Prostate gland (tissue), 2 donors: ENCODE results near the gene TDRD1. TPM values are rescaled to one million over a fixed set of nuclear protein-coding genes. Genes with fewer than 3 reads are reported as not detected.

Experiments
- DNase-seq: peaks from one replicate; pipeline ENCODE4 v3.0.0-alpha.2; 2019; ENCODE audit warnings: low spot score
- H3K27ac ChIP-seq, 2 donors: fragments of 200-600 bp; sonication (generic); 2 replicates each; pipeline ENCODE4 v1.5.1; 2017 to 2019
- H3K27me3 ChIP-seq: fragments of 200-600 bp; sonication (generic); replicated peaks from 2 replicates; pipeline ENCODE4 v1.5.1; 2019; ENCODE audit not compliant: insufficient read depth
- H3K36me3 ChIP-seq, 2 donors: fragments of 200-600 bp; sonication (generic); 1 replicate in 1 of 2; 2 replicates in 1 of 2; pipeline versions ENCODE4 v1.5.1 to v1.8.1; 2017 to 2019
- H3K4me1 ChIP-seq: fragments of 200-600 bp; sonication (generic); replicated peaks from 2 replicates; pipeline ENCODE4 v1.5.1; 2019
- H3K4me3 ChIP-seq, 2 donors: fragments of 200-600 bp; sonication (generic); 2 replicates each; pipeline ENCODE4 v1.5.1; 2017 to 2019
- H3K9me3 ChIP-seq: fragments of 200-600 bp; sonication (generic); 2 replicates; pipeline ENCODE4 v1.5.1; 2017
- CTCF ChIP-seq, 4 experiments: fragments of 200-600 bp in 2 of 4; fragments of 450-650 bp in 2 of 4; sonication (generic) in 2 of 4; IDR thresholded peaks; 1 replicate in 3 of 4; 2 replicates in 1 of 4; pipeline ENCODE4 v1.5.1; 2016 to 2019; ENCODE audit warnings: antibody characterized with exemption in 4 of 4, mild to moderate bottlenecking in 2 of 4, moderate library complexity in 2 of 4
- POLR2A ChIP-seq: fragments of 450-650 bp; IDR thresholded peaks from one replicate; pipeline ENCODE4 v1.6.1; 2016; ENCODE audit warnings: antibody characterized with exemption, mild to moderate bottlenecking
- POLR2AphosphoS5 ChIP-seq: sonication (generic); formaldehyde crosslinking; IDR thresholded peaks from one replicate; pipeline ENCODE4 v1.6.1; 2017; ENCODE audit warnings: antibody characterized with exemption
- WGBS: methylation state at CpG from one replicate; pipeline ENCODE4 v1.1.5; 2018; 5-methylcytosine and 5-hydroxymethylcytosine counted together
- intact Hi-C: fragments of 100-400 bp; cut with DNase I; formaldehyde crosslinking; loops from one replicate; pipeline ENCODE4 v1.14.2; 2022
- total RNA-seq, 2 donors: library from RNA; depleted of rRNA; stranded (reverse); fragments of >200 nt; gene quantifications; one replicate each; pipeline ENCODE4 v1.1.0, GENCODE V29; 2016

The TDRD1 gene
- total RNA-seq, 2 donors from 2014 or later = 16.0 TPM; not detected in 1

GRCh38 chr10:114172216-114172615 lies 6.9 kb upstream of the TDRD1 start:
- WGBS = 17% methylated on average over 1 of the region's 1 CpG
- peak overlapping the region; percentile 96 to 99 for H3K27ac ChIP-seq
- no peaks in the 10 kb centered on the region for H3K27me3 ChIP-seq
- peaks cover 5% of the 10 kb centered on the region for H3K4me1 ChIP-seq
- intact Hi-C loops = loop anchor here (10.0 kb wide), 1 partner anchor 233 kb away; the partner anchor contains the start of gene AFAP1L2
- no peak for TF ChIP-seq POLR2AphosphoS5
- no peak for DNase-seq
- no peaks in the 10 kb centered on the region for H3K9me3 ChIP-seq
- peak overlapping the region; percentile 87 to 99 for H3K4me3 ChIP-seq
- no peaks in the 10 kb centered on the region for H3K36me3 ChIP-seq

- TF ChIP-seq POLR2A (no peak), POLR2AphosphoS5 (peak; percentile 20), CTCF (IDR thresholded peaks at IDR 0.05) (no peak)
- H3K27me3 ChIP-seq = no peaks in the 10 kb centered on the region
- no peaks in the 10 kb centered on the region for H3K9me3 ChIP-seq
- DNase-seq = peak; percentile 21
- H3K4me3 ChIP-seq = peak overlapping the region; percentile 87 to 99
- no peaks in the 10 kb centered on the region for H3K36me3 ChIP-seq
- intact Hi-C loops = loop anchor here (10.0 kb wide), 1 partner anchor 232 kb away; the partner anchor contains the start of gene AFAP1L2
- WGBS = 8% methylated on average over 9 of the region's 9 CpGs
- H3K27ac ChIP-seq = peak overlapping the region; percentile 96 to 99
- H3K4me1 ChIP-seq = peaks cover 5% of the 10 kb centered on the region
Observed at GRCh38 chr10:114172776-114173602, 6.2 kb upstream of the TDRD1 start.

- intact Hi-C loops = loop anchor here (10.0 kb wide), 1 partner anchor 231 kb away; the partner anchor contains the start of gene AFAP1L2
- no peak for TF ChIP-seq POLR2AphosphoS5
- TF ChIP-seq CTCF (IDR thresholded peaks at IDR 0.05) = no peak
- TF ChIP-seq POLR2A = no peak
- H3K9me3 ChIP-seq = no peaks in the 10 kb centered on the region
- peak overlapping the region; percentile 87 to 99 for H3K4me3 ChIP-seq
- WGBS = 0% methylated on average over 20 of the region's 23 CpGs
- no peaks in the 10 kb centered on the region for H3K27me3 ChIP-seq
- no peaks in the 10 kb centered on the region for H3K36me3 ChIP-seq
- no peak for DNase-seq
- peak overlapping the region; percentile 96 to 99 for H3K27ac ChIP-seq
- peaks cover 5% of the 10 kb centered on the region for H3K4me1 ChIP-seq
Observed at GRCh38 chr10:114173603-114173920, 5.6 kb upstream of the TDRD1 start.

GRCh38 chr10:114173921-114174694 lies 5.0 kb upstream of the TDRD1 start, which contains the start of gene CCDC186:
Gene CCDC186 (minus strand): TSS chr10:114174203. CDS start chr10:114163268, 10,935 bp downstream.
- DNase-seq = peak; percentile 99
- H3K4me3 ChIP-seq = peak within 1 kb of the TSS; percentile 87 to 99
- H3K9me3 ChIP-seq = no peaks in the 10 kb centered on the region
- peak; percentile 88 for TF ChIP-seq POLR2A
- TF ChIP-seq CTCF (IDR thresholded peaks at IDR 0.05) = peak in 1 of 4 experiments; percentile 21
- peak; percentile 94 for TF ChIP-seq POLR2AphosphoS5
- intact Hi-C loops = loop anchor here (10.0 kb wide), 1 partner anchor 231 kb away; the partner anchor contains the start of gene AFAP1L2
- peaks cover 5% of the 10 kb centered on the region for H3K4me1 ChIP-seq
- H3K36me3 ChIP-seq = no peaks in the 10 kb centered on the region
- 1% methylated on average over 46 of the region's 49 CpGs for WGBS
- H3K27me3 ChIP-seq = no peaks in the 10 kb centered on the region
- H3K27ac ChIP-seq = peak within 1 kb of the TSS; percentile 96 to 99

- no peaks in the 10 kb centered on the region for H3K36me3 ChIP-seq
- TF ChIP-seq CTCF (IDR thresholded peaks at IDR 0.05) = no peak
- TF ChIP-seq POLR2AphosphoS5 = no peak
- TF ChIP-seq POLR2A = no peak
- H3K27ac ChIP-seq = peak overlapping the region; percentile 96 to 99
- H3K27me3 ChIP-seq = no peaks in the 10 kb centered on the region
- peak overlapping the region; percentile 87 to 99 for H3K4me3 ChIP-seq
- 1% methylated on average over 16 of the region's 19 CpGs for WGBS
- no peaks in the 10 kb centered on the region for H3K9me3 ChIP-seq
- DNase-seq = peak; percentile 65
- intact Hi-C loops = loop anchor here (10.0 kb wide), 1 partner anchor 230 kb away; the partner anchor contains the start of gene AFAP1L2
- H3K4me1 ChIP-seq = peaks cover 5% of the 10 kb centered on the region
Observed at GRCh38 chr10:114174695-114175188, 4.4 kb upstream of the TDRD1 start.
